IMR-90 (cell line): ENCODE data around the gene ELFN2. TPM values are rescaled to one million over a fixed set of nuclear protein-coding genes. Genes with fewer than 3 reads are reported as not detected.

Source experiments
- ATAC-seq: fragments of 200-7000 bp; cut with Tn5 transposase; 2 replicates; pipeline ENCODE4 v1.9.1; 2020; ENCODE audit warnings: low read depth, mild to moderate bottlenecking, moderate library complexity
- BruUV-seq: library from RNA; stranded (reverse); fragments of 400-500 nt; replicated peaks from 2 replicates; lab custom pipeline; 2021; lab: Mats Ljungman, UMichigan
- CTCF ChIA-PET: fragments of 300-600 bp; formaldehyde crosslinking; extraction: SDS; loops from one replicate; lab custom pipeline; 2021; ENCODE audit warnings: antibody characterized with exemption; lab: Yijun Ruan, JAX
- POLR2A ChIA-PET: fragments of 300-600 bp; sonication (Branson Sonifier 250); formaldehyde crosslinking; loops from one replicate; lab custom pipeline; 2022; ENCODE audit warnings: antibody characterized with exemption; ENCODE audit not compliant: unreplicated experiment; lab: Charles Lee
- DNase-seq: peaks from one replicate; pipeline ENCODE4 v3.0.0; 2013
- H2AFZ ChIP-seq: replicated peaks from 2 replicates; pipeline ENCODE3; 2013; ENCODE audit warnings: low read length, mild to moderate bottlenecking; ENCODE audit not compliant: poor library complexity
- H2AK5ac ChIP-seq: 2 replicates; pipeline ENCODE4 v1.6.1; 2013; ENCODE audit warnings: low read depth, low read length, inconsistent platforms
- H2AK9ac ChIP-seq: replicated peaks from 2 replicates; pipeline ENCODE3; 2013; ENCODE audit warnings: mild to moderate bottlenecking, low read depth, low read length, moderate library complexity; ENCODE audit not compliant: poor library complexity
- H2BK120ac ChIP-seq: 2 replicates; pipeline ENCODE4 v1.6.1; 2013; ENCODE audit warnings: low read depth, low read length, inconsistent platforms
- H2BK15ac ChIP-seq: 3 replicates; pipeline ENCODE4 v1.6.1; 2013; ENCODE audit warnings: low read depth, low read length, inconsistent platforms
- H2BK20ac ChIP-seq: 2 replicates; pipeline ENCODE4 v1.6.1; 2013; ENCODE audit warnings: low read depth, mild to moderate bottlenecking, inconsistent platforms, low read length, moderate library complexity
- H2BK5ac ChIP-seq: 2 replicates; pipeline ENCODE4 v1.6.1; 2013; ENCODE audit warnings: mild to moderate bottlenecking, low read depth, low read length, inconsistent platforms; ENCODE audit not compliant: poor library complexity, severe bottlenecking
- H3K14ac ChIP-seq: replicated peaks from 2 replicates; pipeline ENCODE4 v1.6.1; 2013; ENCODE audit warnings: low read depth, low read length, inconsistent platforms
- H3K18ac ChIP-seq: 2 replicates; pipeline ENCODE4 v1.6.1; 2013; ENCODE audit warnings: low read depth, low read length, control low read depth
- H3K23ac ChIP-seq: 2 replicates; pipeline ENCODE4 v1.6.1; 2013; ENCODE audit warnings: low read depth, low read length, inconsistent platforms
- H3K27ac ChIP-seq: 2 replicates; pipeline ENCODE4 v1.5.1; 2013; ENCODE audit warnings: mild to moderate bottlenecking, control low read depth, low read length; ENCODE audit not compliant: insufficient read depth
- H3K27me3 ChIP-seq: 2 replicates; pipeline ENCODE4 v1.6.1; 2013; ENCODE audit warnings: low read length; ENCODE audit not compliant: control insufficient read depth, insufficient read depth
- H3K36me3 ChIP-seq: 2 replicates; pipeline ENCODE4 v1.6.1; 2013; ENCODE audit warnings: low read length, mixed read lengths; ENCODE audit not compliant: control insufficient read depth, insufficient read depth
- H3K4ac ChIP-seq: 2 replicates; pipeline ENCODE4 v1.6.1; 2013; ENCODE audit warnings: low read depth, low read length, inconsistent platforms
- H3K4me1 ChIP-seq: 2 replicates; pipeline ENCODE4 v1.6.1; 2013; ENCODE audit warnings: low read length, mixed read lengths; ENCODE audit not compliant: control insufficient read depth, insufficient read depth
- H3K4me2 ChIP-seq: 2 replicates; pipeline ENCODE4 v1.6.1; 2013; ENCODE audit warnings: low read depth, mild to moderate bottlenecking, control low read depth, low read length, moderate library complexity
- H3K4me3 ChIP-seq: 2 replicates; pipeline ENCODE4 v1.5.1; 2013; ENCODE audit warnings: low read depth, mild to moderate bottlenecking, control low read depth, low read length, moderate library complexity; ENCODE audit not compliant: insufficient read depth
- H3K56ac ChIP-seq: 2 replicates; pipeline ENCODE4 v1.6.1; 2013; ENCODE audit warnings: low read length, inconsistent platforms; ENCODE audit not compliant: insufficient read depth; ENCODE audit errors: extremely low read depth
- H3K79me1 ChIP-seq, 2 experiments: 2 replicates each; pipeline ENCODE4 v1.6.1; 2013; ENCODE audit warnings: low read length in 2 of 2, inconsistent platforms in 1 of 2, low read depth in 1 of 2
- H3K9ac ChIP-seq: 2 replicates; pipeline ENCODE4 v1.6.1; 2013; ENCODE audit warnings: low read depth, low read length, control low read depth
- H3K9me1 ChIP-seq: 2 replicates; pipeline ENCODE4 v1.6.1; 2013; ENCODE audit warnings: low read length, inconsistent platforms; ENCODE audit not compliant: insufficient read depth
- H3K9me3 ChIP-seq: 2 replicates; pipeline ENCODE4 v1.6.1; 2013; ENCODE audit warnings: low read length; ENCODE audit not compliant: control insufficient read depth, insufficient read depth
- H4K20me1 ChIP-seq: 2 replicates; pipeline ENCODE4 v1.6.1; 2013; ENCODE audit warnings: low read length, inconsistent platforms; ENCODE audit not compliant: insufficient read depth
- H4K5ac ChIP-seq: 2 replicates; pipeline ENCODE4 v1.6.1; 2013; ENCODE audit warnings: mild to moderate bottlenecking, low read depth, low read length, control low read depth
- H4K8ac ChIP-seq, 2 experiments: 2 replicates each; pipeline ENCODE4 v1.6.1; 2013; ENCODE audit warnings: low read depth in 2 of 2, low read length in 2 of 2, control low read depth in 1 of 2, inconsistent platforms in 1 of 2
- H4K91ac ChIP-seq: 2 replicates; pipeline ENCODE4 v1.6.1; 2013; ENCODE audit warnings: low read depth, low read length, inconsistent platforms; ENCODE audit not compliant: insufficient read depth
- BHLHE40 ChIP-seq: fragments of 150-350 bp; IDR thresholded peaks from 2 replicates; pipeline ENCODE4 v1.6.1; 2016; ENCODE audit warnings: mild to moderate bottlenecking, low read depth, low read length
- CEBPB ChIP-seq: IDR thresholded peaks from 2 replicates; pipeline ENCODE4 v1.6.1; 2012; ENCODE audit warnings: low read depth, low read length, improper control_type of control experiment
- CHD1 ChIP-seq: IDR thresholded peaks from 2 replicates; pipeline ENCODE4 v1.6.1; 2012; ENCODE audit warnings: low read depth, low read length, improper control_type of control experiment
- FOS ChIP-seq: fragments of 150-350 bp; IDR thresholded peaks from 2 replicates; pipeline ENCODE4 v1.6.1; 2016; ENCODE audit warnings: low read depth, low read length
- MAFK ChIP-seq: IDR thresholded peaks from 2 replicates; pipeline ENCODE4 v1.6.1; 2012; ENCODE audit warnings: low read depth, low read length, improper control_type of control experiment
- MAZ ChIP-seq: IDR thresholded peaks from 2 replicates; pipeline ENCODE4 v1.6.1; 2012; ENCODE audit warnings: low read depth, mild to moderate bottlenecking, low read length, improper control_type of control experiment, moderate library complexity, borderline replicate concordance
- MXI1 ChIP-seq: IDR thresholded peaks from 2 replicates; pipeline ENCODE4 v1.6.1; 2012; ENCODE audit warnings: low read depth, mild to moderate bottlenecking, low read length, moderate library complexity, borderline replicate concordance
- NFE2L2 ChIP-seq: fragments of 150-350 bp; IDR thresholded peaks from 2 replicates; pipeline ENCODE4 v1.6.1; 2016; ENCODE audit warnings: low read depth, mild to moderate bottlenecking, low read length
- POLR2A ChIP-seq: IDR thresholded peaks from 2 replicates; pipeline ENCODE4 v1.6.1; 2012; ENCODE audit warnings: mild to moderate bottlenecking, low read depth, low read length
- RAD21 ChIP-seq: IDR thresholded peaks from 2 replicates; pipeline ENCODE4 v1.6.1; 2012; ENCODE audit warnings: low read length, improper control_type of control experiment
- RCOR1 ChIP-seq: IDR thresholded peaks from 2 replicates; pipeline ENCODE4 v1.6.1; 2012; ENCODE audit warnings: mild to moderate bottlenecking, low read length, improper control_type of control experiment; ENCODE audit not compliant: insufficient replicate concordance
- RFX5 ChIP-seq: IDR thresholded peaks from 2 replicates; pipeline ENCODE4 v1.8.0; 2012; ENCODE audit warnings: low read depth, mild to moderate bottlenecking, low read length, moderate library complexity
- SMC3 ChIP-seq: fragments of 150-350 bp; IDR thresholded peaks from 2 replicates; pipeline ENCODE4 v1.6.1; 2016; ENCODE audit warnings: low read depth, mild to moderate bottlenecking, antibody characterized with exemption, low read length, moderate library complexity
- WGBS, 2 experiments: methylation state at CpG; one replicate each; pipeline versions ENCODE4 v1.1.5 to v1.1.7; 2013; ENCODE audit warnings: missing lambda C conversion rate in 2 of 2; ENCODE audit not compliant: insufficient read length in 1 of 2; ENCODE audit errors: extremely low coverage in 2 of 2; 5-methylcytosine and 5-hydroxymethylcytosine counted together
- dilution Hi-C: fragments of 300-500 bp; cut with HindIII; formaldehyde crosslinking; loops from one replicate; pipeline ENCODE4 v1.14.3; 2018; ENCODE audit warnings: low sequenced_read_pairs; ENCODE audit not compliant: unreplicated experiment
- in situ Hi-C: fragments of 300-500 bp; cut with MboI; formaldehyde crosslinking; loops from 3 replicates; pipeline ENCODE4 v1.14.3; 2019; ENCODE audit warnings: low sequenced_read_pairs, inconsistent platforms, mixed read lengths
- intact Hi-C: fragments of 100-400 bp; cut with micrococcal nuclease; formaldehyde crosslinking; loops from 2 replicates; pipeline ENCODE4 v1.10.0; 2022
- polyA plus RNA-seq, 3 experiments: library from polyadenylated mRNA; depleted of rRNA; stranded (reverse); fragments of >200 nt; gene quantifications; 2 replicates each; pipeline ENCODE4 v1.2.3, GENCODE V29; 2012; ENCODE audit warnings: low replicate concordance in 1 of 3
- total RNA-seq: library from RNA; depleted of rRNA; stranded (reverse); fragments of >200 nt; gene quantifications from 2 replicates; pipeline ENCODE4 v1.2.3, GENCODE V29; 2012
- TF ChIP-seq, protein P1 (sequence below): fragments of 150-350 bp; IDR thresholded peaks from 2 replicates; pipeline ENCODE4 v1.6.1; 2017; ENCODE audit warnings: mild to moderate bottlenecking, antibody characterized with exemption, low read length, low read depth
- TF ChIP-seq, protein P2 (sequence below): fragments of 150-350 bp; IDR thresholded peaks from 2 replicates; pipeline ENCODE4 v1.6.1; 2016; ENCODE audit warnings: low read depth, mild to moderate bottlenecking, low read length, moderate library complexity, borderline replicate concordance
- TF ChIP-seq, protein P3 (sequence below): conservative IDR thresholded peaks from 2 replicates; pipeline ENCODE4 v1.5.1; 2012; ENCODE audit warnings: mild to moderate bottlenecking, low read depth, low read length, improper control_type of control experiment

ELFN2 gene
- total and polyA plus RNA-seq, 2 of the 4 experiments (the other 2 are of a cell fraction), result 0.72 to 5.0 TPM

DNA sequence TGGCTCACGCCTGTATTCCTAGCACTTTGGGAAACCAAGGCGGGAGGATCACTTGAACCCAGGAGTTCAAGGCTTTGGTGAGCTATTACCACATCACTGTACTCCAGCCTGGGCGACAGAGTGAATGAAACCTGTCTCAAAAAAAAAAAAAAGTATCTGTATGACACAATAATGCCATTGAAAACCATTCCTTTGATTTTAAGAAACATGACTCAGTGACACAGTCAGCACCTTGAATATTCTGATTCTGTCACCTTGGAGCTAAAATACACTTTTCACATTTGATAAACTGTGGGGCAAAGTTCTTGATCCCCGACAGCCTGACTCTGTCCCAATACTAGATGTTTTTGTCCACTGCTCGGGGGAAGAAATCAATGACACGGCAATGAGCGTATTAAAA, 16.7 kb upstream of the ELFN2 start:
- DNase-seq, result no peak
- ChIA-PET CTCF (no interaction called here), POLR2A (no interaction called here)
- H3K4me2 ChIP-seq, result no peak overlapping the region
- no TSS peak for BruUV-seq
- no peak overlapping the region for H3K4me3 ChIP-seq
- 75% methylated on average over 5 of the region's 7 CpGs; no CpG with 5 or more reads in 1 of the 2 experiments for WGBS, 2 experiments
- no peaks in the 10 kb centered on the region for H3K9me1 ChIP-seq
- no peak overlapping the region for H2AK9ac ChIP-seq
- no peak for ATAC-seq
- no peak overlapping the region for H3K9ac ChIP-seq
- H2BK120ac ChIP-seq, result no peak overlapping the region
- dilution Hi-C loops (no loop called here), in situ Hi-C loops (no loop called here), intact Hi-C loops (no loop called here)
- H3K4me1 ChIP-seq, result no peaks in the 10 kb centered on the region
- H3K36me3 ChIP-seq, result no peaks in the 10 kb centered on the region
- H3K27me3 ChIP-seq, result 0 out of 2 replicates have a peak, but pooled peaks cover 2% of the 10 kb centered on the region
- H4K20me1 ChIP-seq, result no peaks in the 10 kb centered on the region
- no peak overlapping the region for H4K91ac ChIP-seq
- no peak overlapping the region for H2AFZ ChIP-seq
- H2BK20ac ChIP-seq, result no peak overlapping the region
- H2AK5ac ChIP-seq, result no peak overlapping the region
- TF ChIP-seq, protein P1, sequence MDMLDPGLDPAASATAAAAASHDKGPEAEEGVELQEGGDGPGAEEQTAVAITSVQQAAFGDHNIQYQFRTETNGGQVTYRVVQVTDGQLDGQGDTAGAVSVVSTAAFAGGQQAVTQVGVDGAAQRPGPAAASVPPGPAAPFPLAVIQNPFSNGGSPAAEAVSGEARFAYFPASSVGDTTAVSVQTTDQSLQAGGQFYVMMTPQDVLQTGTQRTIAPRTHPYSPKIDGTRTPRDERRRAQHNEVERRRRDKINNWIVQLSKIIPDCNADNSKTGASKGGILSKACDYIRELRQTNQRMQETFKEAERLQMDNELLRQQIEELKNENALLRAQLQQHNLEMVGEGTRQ, result no peak
- TF ChIP-seq NFE2L2 (no peak), POLR2A (no peak), CEBPB (no peak), RAD21 (no peak), MAZ (no peak), MXI1 (no peak), FOS (no peak), RFX5 (no peak), MAFK (no peak), CHD1 (no peak), BHLHE40 (no peak), RCOR1 (no peak), SMC3 (no peak)
- TF ChIP-seq, protein P2, sequence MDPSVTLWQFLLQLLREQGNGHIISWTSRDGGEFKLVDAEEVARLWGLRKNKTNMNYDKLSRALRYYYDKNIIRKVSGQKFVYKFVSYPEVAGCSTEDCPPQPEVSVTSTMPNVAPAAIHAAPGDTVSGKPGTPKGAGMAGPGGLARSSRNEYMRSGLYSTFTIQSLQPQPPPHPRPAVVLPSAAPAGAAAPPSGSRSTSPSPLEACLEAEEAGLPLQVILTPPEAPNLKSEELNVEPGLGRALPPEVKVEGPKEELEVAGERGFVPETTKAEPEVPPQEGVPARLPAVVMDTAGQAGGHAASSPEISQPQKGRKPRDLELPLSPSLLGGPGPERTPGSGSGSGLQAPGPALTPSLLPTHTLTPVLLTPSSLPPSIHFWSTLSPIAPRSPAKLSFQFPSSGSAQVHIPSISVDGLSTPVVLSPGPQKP, result no peak
- TF ChIP-seq, protein P3, sequence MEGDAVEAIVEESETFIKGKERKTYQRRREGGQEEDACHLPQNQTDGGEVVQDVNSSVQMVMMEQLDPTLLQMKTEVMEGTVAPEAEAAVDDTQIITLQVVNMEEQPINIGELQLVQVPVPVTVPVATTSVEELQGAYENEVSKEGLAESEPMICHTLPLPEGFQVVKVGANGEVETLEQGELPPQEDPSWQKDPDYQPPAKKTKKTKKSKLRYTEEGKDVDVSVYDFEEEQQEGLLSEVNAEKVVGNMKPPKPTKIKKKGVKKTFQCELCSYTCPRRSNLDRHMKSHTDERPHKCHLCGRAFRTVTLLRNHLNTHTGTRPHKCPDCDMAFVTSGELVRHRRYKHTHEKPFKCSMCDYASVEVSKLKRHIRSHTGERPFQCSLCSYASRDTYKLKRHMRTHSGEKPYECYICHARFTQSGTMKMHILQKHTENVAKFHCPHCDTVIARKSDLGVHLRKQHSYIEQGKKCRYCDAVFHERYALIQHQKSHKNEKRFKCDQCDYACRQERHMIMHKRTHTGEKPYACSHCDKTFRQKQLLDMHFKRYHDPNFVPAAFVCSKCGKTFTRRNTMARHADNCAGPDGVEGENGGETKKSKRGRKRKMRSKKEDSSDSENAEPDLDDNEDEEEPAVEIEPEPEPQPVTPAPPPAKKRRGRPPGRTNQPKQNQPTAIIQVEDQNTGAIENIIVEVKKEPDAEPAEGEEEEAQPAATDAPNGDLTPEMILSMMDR, result no peak
- H3K23ac ChIP-seq, result no peak overlapping the region
- peaks cover 9% of the 10 kb centered on the region for H3K9me3 ChIP-seq
- H3K79me1 ChIP-seq, result no peaks in the 10 kb centered on the region
- H2BK5ac ChIP-seq, result no peak overlapping the region
- H3K18ac ChIP-seq, result no peak overlapping the region
- no peak overlapping the region for H4K5ac ChIP-seq
- no peak overlapping the region for H2BK15ac ChIP-seq
- H3K27ac ChIP-seq, result no peak overlapping the region
- H3K4ac ChIP-seq, result no peak overlapping the region
- H4K8ac ChIP-seq, result no peak overlapping the region
- no peak overlapping the region for H3K56ac ChIP-seq
- H3K14ac ChIP-seq, result no peak overlapping the region
